Non-pigmented ciliary epithelial cell (primary cell): Measurements from ENCODE around the gene PARK7.
A peak's percentile ranks its signal among the peaks of the same experiment; 100 is the strongest.

ENCODE experiments used
- DNase-seq: peaks from one replicate; pipeline ENCODE4 v3.0.0-alpha.2; 2010; ENCODE audit warnings: low read depth

PARK7 gene

DNA sequence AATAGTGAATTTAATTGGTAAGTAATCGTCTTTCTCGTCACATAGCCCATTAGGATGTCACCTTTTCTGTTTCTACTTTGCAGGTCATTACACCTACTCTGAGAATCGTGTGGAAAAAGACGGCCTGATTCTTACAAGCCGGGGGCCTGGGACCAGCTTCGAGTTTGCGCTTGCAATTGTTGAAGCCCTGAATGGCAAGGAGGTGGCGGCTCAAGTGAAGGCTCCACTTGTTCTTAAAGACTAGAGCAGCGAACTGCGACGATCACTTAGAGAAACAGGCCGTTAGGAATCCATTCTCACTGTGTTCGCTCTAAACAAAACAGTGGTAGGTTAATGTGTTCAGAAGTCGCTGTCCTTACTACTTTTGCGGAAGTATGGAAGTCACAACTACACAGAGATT, 23.3 kb downstream of the PARK7 start:
- DNase-seq, result no peak

- no peak for DNase-seq
These were observed 24.5 kb downstream of the PARK7 start for GRCh38 chr1:7985851-7986612.

DNA sequence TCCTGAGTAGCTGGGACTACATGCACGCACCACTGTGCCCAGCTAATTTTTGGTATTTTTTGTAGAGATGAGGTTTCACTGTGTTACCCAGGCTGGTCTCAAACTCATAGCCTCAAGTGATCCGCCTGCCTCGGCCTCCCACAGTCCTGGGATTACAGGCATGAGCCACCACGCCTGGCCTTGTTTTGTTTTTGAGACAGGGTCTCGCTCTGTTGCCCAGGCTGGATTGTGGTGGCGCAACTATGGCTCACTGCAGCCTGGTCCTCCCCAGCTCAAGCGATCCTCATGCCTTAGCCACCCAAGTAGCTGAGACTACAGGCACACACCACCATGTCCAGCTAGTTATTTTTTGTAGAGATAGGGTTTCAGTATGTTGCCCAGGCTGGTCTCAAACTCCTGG, 26.0 kb downstream of the PARK7 start:
- no peak for DNase-seq

- DNase-seq, result no peak
These were observed 27.1 kb downstream of the PARK7 start for GRCh38 chr1:7988576-7988975.

GRCh38 chr1:7989762-7990428, 28.4 kb downstream of the PARK7 start:
- no peak for DNase-seq

DNA sequence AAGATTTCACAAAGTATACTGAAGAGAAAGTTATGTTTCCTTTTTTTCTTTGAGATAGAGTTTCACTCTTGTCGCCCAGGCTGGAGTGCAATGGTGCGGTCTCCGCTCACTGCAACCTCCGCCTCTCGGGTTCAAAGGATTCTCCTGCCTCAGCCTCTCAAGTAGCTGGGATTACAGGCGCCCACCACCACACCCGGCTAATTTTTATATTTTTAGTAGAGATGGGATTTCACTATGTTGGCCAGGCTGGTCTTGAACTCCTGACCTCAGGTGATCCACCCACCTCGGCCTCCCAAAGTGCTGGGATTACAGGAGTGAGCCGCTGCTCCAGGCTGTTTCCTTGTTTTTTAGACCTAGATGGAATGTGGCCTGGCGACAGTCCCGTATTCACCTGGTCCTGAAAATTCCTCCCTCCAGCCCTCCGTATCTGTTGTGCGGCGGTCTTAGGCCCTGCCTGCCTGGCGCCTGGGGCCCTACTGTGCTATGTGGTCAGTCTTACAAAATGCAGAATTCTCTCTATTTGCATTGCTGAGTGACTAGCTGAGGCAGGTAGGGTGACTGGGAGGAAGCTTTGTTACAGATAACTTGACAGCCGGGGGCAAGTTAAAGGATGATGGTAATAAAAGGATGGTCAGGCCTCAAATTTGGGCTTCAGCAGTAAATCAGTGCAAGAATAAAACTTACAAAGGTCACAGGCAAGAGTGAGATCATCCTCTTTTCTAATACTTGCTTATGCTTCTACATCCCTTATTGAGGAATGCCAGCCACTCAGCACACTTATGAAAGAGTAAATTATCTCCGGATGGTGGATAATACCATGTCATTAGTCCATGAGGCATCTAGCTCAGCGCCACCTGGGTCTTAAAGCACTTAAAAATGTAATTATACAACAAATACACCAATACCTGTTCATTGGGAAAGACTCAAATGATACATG, 30.3 kb downstream of the PARK7 start:
- DNase-seq, result no peak

DNA sequence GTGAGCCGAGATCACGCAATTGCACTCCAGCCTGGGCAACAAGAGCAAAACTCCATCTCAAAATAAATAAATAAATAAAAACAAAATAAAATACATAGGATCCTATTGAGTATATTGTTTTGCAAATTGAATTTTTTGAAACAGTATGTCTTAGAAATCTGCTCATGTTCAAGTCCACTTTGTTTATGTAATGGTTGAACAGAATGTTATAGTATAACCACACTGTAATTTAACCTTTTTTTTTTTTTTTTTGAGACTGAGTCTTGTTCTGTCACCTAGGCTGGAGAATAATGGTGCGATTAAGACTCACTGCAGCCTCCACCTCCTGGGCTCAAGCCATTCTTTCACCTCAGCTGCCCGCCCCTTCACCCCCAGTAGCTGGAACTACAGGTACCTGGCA, 31.4 kb downstream of the PARK7 start:
- no peak for DNase-seq

DNA sequence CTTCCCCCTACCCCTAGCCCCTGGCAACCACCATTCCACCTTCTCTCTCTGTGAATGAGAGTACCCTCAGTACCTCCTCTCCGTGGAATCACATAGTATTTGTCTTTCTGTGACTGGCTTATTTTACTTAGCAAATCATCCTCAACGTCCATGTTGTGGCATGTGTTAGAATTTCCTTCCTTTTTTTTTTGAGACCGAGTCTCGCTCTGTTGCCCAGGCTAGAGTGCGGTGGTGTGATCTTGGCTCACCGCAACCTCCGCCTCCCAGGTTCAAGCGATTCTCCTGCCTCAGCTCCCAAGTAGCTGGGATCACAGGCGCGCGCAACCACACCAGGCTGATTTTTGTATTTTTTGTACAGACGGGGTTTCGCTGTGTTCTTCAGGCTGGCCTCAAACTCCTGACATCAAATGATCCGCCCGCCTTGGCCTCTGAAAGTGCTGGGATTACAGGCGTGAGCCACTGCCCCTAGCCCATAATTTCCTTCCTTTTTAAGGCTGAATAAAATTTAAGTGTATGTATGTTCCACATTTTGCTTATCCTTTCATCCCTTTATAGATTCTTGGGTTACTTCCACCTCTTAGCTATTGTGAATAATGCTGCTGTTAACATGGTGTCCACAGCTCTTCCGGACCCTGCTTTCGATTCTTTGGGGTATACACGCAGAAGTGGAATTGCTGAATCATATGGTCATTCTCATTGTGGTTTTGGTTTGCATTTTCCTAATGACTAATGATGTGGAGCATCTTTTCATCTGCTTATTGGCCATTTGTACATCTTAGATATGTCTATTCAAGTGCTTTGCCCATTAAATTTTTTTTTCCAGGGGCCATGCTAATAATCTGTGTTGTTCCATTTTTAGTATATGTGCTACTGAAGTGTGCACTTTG, 32.3 kb downstream of the PARK7 start:
- DNase-seq, result peak; percentile 82

DNA sequence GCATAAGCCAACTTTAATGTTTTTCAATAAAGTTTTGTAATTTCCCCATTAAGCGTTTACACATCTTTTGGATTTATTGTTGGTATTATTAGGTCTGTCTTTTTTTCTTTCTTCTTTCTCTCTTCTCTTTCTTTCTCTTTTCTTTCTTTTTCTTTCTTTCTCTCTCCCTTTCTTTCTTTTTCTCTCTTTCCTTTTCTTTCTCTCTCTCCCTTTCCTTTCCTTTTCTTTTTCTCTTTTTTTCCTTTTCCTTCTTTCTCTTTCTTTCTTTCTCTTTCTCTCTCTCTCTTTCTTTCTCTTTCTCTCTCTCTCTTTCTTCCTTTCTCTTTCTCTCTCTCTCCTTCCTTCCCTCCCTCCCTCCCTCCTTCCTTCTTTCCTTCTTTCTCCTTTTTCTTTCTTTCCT, 33.3 kb downstream of the PARK7 start:
- DNase-seq, result no peak

DNA sequence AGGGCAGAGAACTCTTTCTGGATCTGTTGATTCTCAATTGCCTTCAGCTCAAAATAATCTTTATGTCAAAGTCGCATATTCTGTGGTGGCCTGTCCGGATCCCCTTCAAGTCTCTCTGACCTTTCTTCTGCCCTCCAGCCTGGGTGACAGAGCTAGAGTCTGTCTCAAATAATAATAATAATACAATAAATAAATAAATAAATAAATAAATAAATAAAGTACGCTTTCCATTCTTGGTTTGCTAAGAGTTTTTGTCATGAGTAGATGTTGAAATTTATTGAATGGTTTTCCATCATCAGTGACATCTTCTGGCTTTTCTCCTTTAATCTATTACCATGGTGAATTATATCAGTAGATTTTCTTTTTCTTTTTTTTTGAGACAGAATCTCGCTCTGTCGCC, 33.9 kb downstream of the PARK7 start:
- DNase-seq, result no peak

DNA sequence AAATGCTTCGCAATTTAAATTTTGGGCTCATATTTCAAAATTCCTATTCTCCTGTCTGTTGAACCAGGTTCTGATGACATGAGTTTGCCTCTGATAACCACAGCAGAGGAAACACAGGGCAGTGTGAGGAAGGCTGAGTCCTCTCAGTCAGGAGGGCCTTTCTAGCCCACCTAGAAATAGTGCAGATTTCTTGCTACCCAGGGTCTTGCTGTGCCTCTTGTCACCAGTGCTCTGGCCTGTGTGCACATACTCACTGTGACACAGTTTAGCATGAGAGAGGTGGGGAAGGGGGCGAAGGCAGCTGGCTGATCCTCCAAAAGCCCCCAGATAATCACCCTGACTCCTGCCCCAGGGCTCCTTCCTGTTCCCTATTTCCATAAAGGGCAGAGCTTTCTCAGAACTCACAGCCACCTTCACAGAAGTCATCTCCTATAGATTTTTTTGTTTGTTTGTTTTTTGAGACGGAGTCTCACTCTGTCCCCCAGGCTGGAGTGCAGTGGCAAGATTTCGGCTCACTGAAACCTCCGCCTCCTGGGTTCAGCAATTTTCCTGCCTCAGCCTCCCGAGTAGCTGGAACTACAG, 40.9 kb downstream of the PARK7 start:
- no peak for DNase-seq

GRCh38 chr1:8002921-8003320, 41.4 kb downstream of the PARK7 start:
- no peak for DNase-seq

- no peak for DNase-seq
These were observed 42.1 kb downstream of the PARK7 start for GRCh38 chr1:8003438-8004112.

- no peak for DNase-seq
These were observed 42.7 kb downstream of the PARK7 start for GRCh38 chr1:8004113-8004802.

DNA sequence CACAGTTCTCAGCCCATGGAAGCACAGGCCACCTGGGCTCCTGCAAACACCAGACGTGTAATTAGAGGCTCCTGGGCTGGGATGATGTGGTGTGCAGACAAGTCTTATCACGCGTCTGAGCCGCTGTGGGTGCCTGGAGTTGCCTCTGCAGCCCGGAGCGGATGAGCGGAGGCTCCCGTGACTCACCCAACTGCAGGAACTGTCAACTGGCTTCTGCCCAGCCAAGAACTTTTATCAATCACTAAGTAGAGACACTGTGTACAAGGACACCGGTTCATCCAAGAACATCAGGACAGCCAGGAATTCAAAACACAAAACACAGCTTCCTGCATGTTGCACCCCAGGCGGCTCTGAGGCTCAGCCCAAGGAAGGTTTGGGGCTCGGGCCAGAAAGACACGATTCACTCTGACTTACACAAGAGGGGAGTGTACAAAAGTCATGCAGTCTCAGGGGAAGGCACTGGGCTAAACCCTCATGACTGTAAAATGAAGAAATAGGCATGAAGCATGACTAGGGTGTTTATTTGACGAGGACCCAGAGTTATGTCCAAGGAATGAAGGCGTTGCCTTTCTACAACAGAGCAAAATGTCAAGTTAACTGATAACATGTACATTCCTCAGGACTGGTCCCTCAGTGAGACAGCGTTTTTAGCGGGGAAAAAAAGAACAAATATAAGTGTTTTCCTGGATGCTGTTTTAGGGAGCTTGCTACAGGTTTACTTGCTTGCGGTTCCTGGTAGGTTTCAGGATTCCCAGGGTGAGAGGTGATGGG, 43.5 kb downstream of the PARK7 start:
- DNase-seq, result peak; percentile 80

GRCh38 chr1:8006037-8006963, 44.8 kb downstream of the PARK7 start:
- DNase-seq, result no peak

DNA sequence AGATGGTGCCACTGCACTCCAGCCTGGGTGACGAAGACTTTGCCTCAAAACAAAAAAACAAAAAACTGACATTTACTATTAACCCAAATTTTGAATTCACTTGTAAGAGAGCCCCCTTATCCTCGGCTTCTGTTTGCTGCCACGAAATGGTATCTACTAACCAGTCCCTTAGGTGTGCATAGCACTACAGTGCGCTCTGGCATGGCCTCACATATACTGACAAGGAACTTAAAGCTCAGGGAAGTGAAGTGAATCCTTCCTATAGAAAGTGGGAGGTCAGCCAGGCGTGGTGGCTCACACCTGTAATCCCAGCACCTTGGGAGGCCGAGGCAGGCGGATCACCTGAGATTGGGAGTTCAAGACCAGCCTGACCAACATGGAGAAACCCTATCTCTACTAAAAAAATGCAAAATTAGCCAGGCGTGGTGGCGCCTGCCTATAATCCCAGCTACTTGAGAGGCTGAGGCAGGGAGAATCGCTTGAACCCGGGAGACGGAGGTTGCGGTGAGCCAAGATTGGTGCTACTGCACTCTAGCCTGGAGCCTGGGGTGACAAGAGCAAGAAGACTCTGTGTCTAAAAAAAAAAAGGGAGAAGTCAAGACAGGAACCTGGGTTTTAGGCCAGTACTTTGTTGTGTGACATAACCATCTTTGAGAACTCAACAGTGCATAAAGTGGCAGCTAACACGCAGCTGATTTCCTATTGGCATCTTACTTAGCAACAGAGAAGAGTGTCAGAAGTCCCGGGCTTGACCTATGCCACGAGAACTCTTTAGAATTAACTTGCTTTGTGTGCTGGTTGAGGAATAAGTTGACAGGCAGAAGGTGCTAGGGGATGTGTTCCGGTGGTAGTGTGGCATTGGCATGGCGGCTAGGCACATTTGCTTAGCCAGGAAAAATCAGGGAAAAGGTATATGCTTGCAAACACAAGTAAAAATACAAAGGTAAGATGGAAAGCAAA, 47.8 kb downstream of the PARK7 start:
- DNase-seq, result no peak
